GM12891 (cell line): ENCODE results near the gene PLEKHD1.

Source experiments
- POLR2A ChIP-seq: IDR thresholded peaks from 2 replicates; pipeline ENCODE4 v1.6.1; 2011; ENCODE audit warnings: low read depth, low read length, control low read depth
- POLR2AphosphoS5 ChIP-seq: IDR thresholded peaks from 2 replicates; pipeline ENCODE4 v1.6.1; 2011; ENCODE audit warnings: low read depth, low read length, control low read depth
- POU2F2 ChIP-seq: IDR thresholded peaks from 2 replicates; pipeline ENCODE4 v1.6.1; 2011; ENCODE audit warnings: low read depth, mild to moderate bottlenecking, control low read depth, low read length, moderate library complexity
- TAF1 ChIP-seq: IDR thresholded peaks from 2 replicates; pipeline ENCODE4 v1.6.1; 2011; ENCODE audit warnings: low read depth, low read length, control low read depth

DNA sequence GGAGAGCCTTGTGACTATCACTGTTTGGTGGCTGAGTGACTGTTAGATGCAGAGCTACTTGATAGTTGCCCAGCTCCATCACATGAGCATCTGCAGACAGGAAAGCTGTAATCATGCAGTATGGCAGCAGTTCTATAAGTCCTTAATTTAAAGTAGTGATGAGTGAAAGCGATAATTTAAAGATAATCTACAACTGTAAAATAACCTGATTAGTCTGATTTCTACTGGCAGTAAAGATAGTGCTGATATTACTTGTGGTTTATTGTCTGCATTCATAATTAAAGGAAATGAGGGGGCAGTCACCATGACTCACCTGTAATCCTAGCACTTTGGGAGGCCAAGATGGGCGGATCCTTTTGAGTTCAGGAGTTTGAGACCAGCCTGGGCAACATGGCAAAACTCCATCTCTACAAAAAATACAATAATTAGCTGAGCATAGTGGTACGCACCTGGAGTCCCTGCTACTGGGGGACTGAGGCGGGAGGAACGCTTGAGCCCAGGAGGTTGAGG, 41.2 kb upstream of the PLEKHD1 start:
- TF ChIP-seq POLR2A, result no peak
- TF ChIP-seq POLR2AphosphoS5, result no peak
- no peak for TF ChIP-seq POU2F2
- no peak for TF ChIP-seq TAF1
